Fibroblast of peridontal ligament (primary cell): ENCODE results near the gene NDUFS2.
"Not testable (repeated sequence)": the region's sequence is repeated elsewhere in the genome, so short reads cannot be mapped to it uniquely, and the experiment has no call there.

Experiments
- DNase-seq: peaks from one replicate; pipeline ENCODE4 v3.0.0-alpha.2; 2010; ENCODE audit errors: extremely low read depth

Gene NDUFS2

GRCh38 chr1:161250829-161251228 lies 48.7 kb downstream of the NDUFS2 start:
- no peak for DNase-seq

- DNase-seq = no peak
Observed at GRCh38 chr1:161251579-161251978, 49.4 kb downstream of the NDUFS2 start.

- not testable (repeated sequence) for DNase-seq
Observed at GRCh38 chr1:161255302-161255701, 53.1 kb downstream of the NDUFS2 start.

GRCh38 chr1:161255955-161256520 lies 53.9 kb downstream of the NDUFS2 start:
- DNase-seq = not testable (repeated sequence)

DNA sequence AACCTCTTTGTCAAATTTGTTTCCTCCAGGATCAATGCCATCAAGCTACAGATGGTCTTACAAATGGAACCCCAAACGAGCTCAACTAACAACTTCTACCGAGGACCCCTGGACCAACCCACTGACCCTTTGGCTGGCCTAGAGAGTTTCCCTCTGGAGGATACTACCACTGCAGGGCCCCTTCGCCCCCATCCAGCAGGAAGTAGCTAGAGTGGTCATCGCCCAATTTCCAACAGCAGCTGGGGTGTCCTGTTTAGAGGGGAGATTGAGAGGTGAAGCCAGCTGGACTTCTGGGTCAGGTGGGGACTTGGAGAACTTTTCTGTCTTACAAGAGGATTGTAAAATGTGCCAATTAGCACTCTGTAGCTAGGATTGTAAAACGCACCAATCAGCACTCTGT lies 54.9 kb downstream of the NDUFS2 start:
- DNase-seq = not testable (repeated sequence)

DNA sequence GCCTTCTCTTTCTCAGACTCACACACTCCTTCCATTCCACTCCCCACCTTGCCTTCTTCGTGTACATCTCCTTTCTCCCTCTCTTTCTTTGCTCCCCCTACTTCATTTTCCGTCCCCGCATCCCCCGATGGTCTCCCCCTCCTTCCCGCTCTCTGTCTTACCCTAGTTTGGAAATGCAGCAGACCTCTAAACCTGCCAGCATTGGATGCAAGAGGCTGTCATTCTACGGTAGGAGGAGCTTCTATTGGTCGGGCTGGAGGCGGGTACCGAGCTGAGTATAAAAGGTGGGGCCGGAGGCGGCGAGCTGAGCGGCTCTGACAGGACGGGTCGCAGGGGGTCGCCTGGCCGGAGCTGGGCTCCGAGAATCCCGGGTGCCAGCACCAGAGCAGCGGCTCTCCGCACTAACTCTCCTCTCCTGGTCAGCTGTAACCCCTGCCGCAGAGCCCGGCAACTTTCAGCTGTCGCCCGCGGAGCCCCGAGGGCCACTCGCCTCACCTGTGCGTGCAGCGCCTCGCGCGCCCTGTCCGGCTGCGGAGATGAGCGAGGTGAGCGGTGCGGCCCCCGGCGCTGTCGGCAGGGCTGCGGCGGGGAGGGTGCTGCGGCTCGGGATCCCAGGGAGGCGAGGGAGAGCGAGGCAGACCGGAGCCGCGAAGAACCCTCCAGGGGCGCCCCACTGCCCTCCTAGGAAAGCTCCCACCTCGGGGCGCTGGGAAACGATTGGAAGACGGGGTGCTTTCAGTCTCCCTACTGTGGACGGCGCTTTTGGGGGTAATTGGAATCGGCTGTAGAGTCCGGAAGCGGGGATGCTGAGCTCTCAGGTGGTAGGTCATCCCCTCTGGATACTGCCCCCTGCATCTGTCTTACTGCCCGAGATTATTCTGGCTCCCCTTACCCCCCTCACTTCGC lies 56.5 kb downstream of the NDUFS2 start, which contains the start of gene PCP4L1:
PCP4L1 (plus strand) TSS at position 307 of the 906 bp plus-strand sequence; CDS start at position 537, 230 bp downstream.
- peak; percentile 49 for DNase-seq

DNA sequence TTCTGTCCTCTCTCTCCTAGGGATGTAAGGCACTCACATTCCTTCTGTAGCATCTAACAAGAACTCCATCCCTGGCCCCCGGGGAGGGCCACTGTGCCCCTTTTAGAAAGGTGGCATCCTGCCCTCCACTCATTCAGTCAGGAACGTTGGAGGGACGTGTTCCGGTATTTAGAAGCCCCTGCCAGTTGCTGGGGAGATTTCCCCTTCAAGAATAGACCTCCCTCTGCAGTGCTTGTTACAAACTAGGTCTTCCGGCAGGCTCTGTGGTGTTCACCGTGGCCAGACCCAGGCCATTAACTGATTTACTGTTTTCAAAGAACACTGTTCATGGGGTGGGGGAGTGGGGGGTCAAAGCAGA lies 57.2 kb downstream of the NDUFS2 start:
- DNase-seq = no peak

GRCh38 chr1:161259765-161260164 lies 57.6 kb downstream of the NDUFS2 start:
- DNase-seq = no peak

- peak; percentile 42 for DNase-seq
Observed at GRCh38 chr1:161260376-161261260, 58.5 kb downstream of the NDUFS2 start.

DNA sequence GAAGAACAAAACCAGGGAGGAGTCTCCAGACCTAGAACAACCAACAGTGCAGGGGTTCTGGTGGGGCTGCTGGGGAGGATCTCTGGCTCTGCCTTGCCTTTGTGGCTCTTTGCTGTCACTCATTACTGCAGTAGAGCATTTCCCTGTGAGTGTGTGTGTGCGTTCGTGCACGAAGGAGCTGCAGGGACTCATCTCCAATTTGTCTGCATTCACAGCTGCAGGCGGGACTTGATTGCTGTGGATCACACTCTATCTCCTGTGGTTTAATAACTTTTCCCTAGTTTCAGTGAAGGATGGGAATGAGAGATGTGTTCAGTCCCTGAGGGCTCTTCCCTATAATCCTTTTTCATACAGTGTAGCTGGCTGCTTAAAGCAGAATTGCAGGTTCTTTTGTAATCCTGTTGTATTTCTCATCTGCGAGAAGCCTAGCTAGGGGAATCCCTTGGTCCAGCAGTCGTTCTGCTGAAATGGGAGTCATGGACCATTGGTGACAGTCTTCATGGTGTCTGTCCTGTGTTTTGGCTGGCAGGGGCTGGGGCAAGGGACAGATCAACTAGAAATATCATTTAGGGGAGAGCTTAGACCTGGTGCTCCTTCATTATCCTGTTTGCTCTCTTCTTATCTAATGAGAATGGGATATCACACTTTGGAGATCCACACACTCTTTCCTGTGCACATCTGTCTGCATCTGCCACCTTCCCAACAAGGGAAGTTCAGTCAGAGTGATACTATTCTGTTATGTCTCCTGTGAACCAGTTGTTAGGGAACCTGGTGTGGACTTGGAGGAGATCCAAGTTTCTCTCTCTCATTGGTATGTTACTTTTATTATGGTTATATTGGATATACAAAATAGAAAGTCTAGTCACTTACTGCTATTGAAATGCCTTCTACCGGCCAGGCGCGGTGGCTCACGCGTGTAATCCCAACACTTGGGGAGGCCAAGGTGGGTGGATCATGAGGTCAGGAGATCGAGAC lies 59.4 kb downstream of the NDUFS2 start:
- DNase-seq = no peak
